H9 (cell line): ENCODE measurements around the gene OR51L1. TPM values are rescaled to one million over a fixed set of nuclear protein-coding genes. Genes with fewer than 3 reads are reported as not detected.

ENCODE experiments used
- DNase-seq: peaks from one replicate; pipeline ENCODE4 v3.0.0-alpha.2; 2017
- H2AFZ ChIP-seq: one replicate; pipeline ENCODE4 v1.6.1; 2013; ENCODE audit warnings: mild to moderate bottlenecking, low read length, control low read depth, moderate library complexity
- H2AK5ac ChIP-seq: 2 replicates; pipeline ENCODE4 v1.6.1; 2013; ENCODE audit warnings: low read length, control low read depth, mixed read lengths; ENCODE audit not compliant: insufficient read length
- H2BK120ac ChIP-seq: one replicate; pipeline ENCODE4 v1.6.1; 2013; ENCODE audit warnings: low read depth, mild to moderate bottlenecking, low read length, control low read depth, inconsistent platforms; ENCODE audit not compliant: poor library complexity, severe bottlenecking
- H2BK12ac ChIP-seq: 2 replicates; pipeline ENCODE4 v1.6.1; 2013; ENCODE audit warnings: low read length, control low read depth, mixed read lengths, low read depth; ENCODE audit not compliant: insufficient read length
- H2BK15ac ChIP-seq: 2 replicates; pipeline ENCODE4 v1.6.1; 2013; ENCODE audit warnings: low read depth, low read length, control low read depth
- H2BK20ac ChIP-seq: one replicate; pipeline ENCODE4 v1.6.1; 2013; ENCODE audit warnings: low read depth, mild to moderate bottlenecking, low read length, control low read depth, inconsistent platforms; ENCODE audit not compliant: poor library complexity, severe bottlenecking
- H2BK5ac ChIP-seq: 2 replicates; pipeline ENCODE4 v1.6.1; 2013; ENCODE audit warnings: low read length, control low read depth, mixed read lengths; ENCODE audit not compliant: insufficient read length
- H3K14ac ChIP-seq: 2 replicates; pipeline ENCODE4 v1.6.1; 2013; ENCODE audit warnings: low read length, control low read depth; ENCODE audit not compliant: insufficient read depth
- H3K18ac ChIP-seq: 2 replicates; pipeline ENCODE4 v1.6.1; 2013; ENCODE audit warnings: low read depth, mild to moderate bottlenecking, mixed read lengths, low read length, control low read depth; ENCODE audit not compliant: insufficient read length
- H3K23ac ChIP-seq: 2 replicates; pipeline ENCODE4 v1.6.1; 2013; ENCODE audit warnings: low read length, control low read depth, mixed read lengths, low read depth; ENCODE audit not compliant: insufficient read length
- H3K23me2 ChIP-seq: 2 replicates; pipeline ENCODE4 v1.6.1; 2013; ENCODE audit warnings: low read depth, mild to moderate bottlenecking, mixed read lengths, low read length, control low read depth; ENCODE audit not compliant: insufficient read length, poor library complexity, severe bottlenecking
- H3K27ac ChIP-seq: 2 replicates; pipeline ENCODE4 v1.5.1; 2013; ENCODE audit warnings: low read length, control low read depth, mixed read lengths, low read depth; ENCODE audit not compliant: insufficient read length
- H3K27me3 ChIP-seq: 2 replicates; pipeline ENCODE4 v1.6.1; 2013; ENCODE audit warnings: low read length, control low read depth, inconsistent platforms; ENCODE audit not compliant: insufficient read depth
- H3K4ac ChIP-seq: 2 replicates; pipeline ENCODE4 v1.6.1; 2013; ENCODE audit warnings: low read depth, mild to moderate bottlenecking, control low read depth, inconsistent platforms, low read length, moderate library complexity
- H3K4me1 ChIP-seq: 2 replicates; pipeline ENCODE4 v1.6.1; 2013; ENCODE audit warnings: low read length, control low read depth, inconsistent platforms; ENCODE audit not compliant: insufficient read depth
- H3K4me2 ChIP-seq: 2 replicates; pipeline ENCODE4 v1.6.1; 2013; ENCODE audit warnings: low read length, control low read depth, mixed read lengths; ENCODE audit not compliant: insufficient read length, insufficient read depth
- H3K56ac ChIP-seq: 2 replicates; pipeline ENCODE4 v1.6.1; 2013; ENCODE audit warnings: low read depth, mild to moderate bottlenecking, mixed read lengths, low read length, control low read depth; ENCODE audit not compliant: insufficient read length
- H3K79me1 ChIP-seq: 2 replicates; pipeline ENCODE4 v1.6.1; 2013; ENCODE audit warnings: low read depth, mild to moderate bottlenecking, moderate library complexity, low read length, control low read depth, inconsistent platforms; ENCODE audit not compliant: insufficient read depth, poor library complexity, severe bottlenecking
- H3K79me2 ChIP-seq: 2 replicates; pipeline ENCODE4 v1.6.1; 2013; ENCODE audit warnings: low read length, control low read depth, inconsistent platforms; ENCODE audit not compliant: insufficient read depth
- H3K9ac ChIP-seq: 2 replicates; pipeline ENCODE4 v1.6.1; 2013; ENCODE audit warnings: low read length, control low read depth, mixed read lengths; ENCODE audit not compliant: insufficient read length; ENCODE audit errors: extremely low read depth
- H3K9me3 ChIP-seq: one replicate; pipeline ENCODE4 v1.6.1; 2013; ENCODE audit warnings: low read depth, low read length, inconsistent platforms; ENCODE audit not compliant: control insufficient read depth
- H3T11ph ChIP-seq: one replicate; pipeline ENCODE4 v1.6.1; 2013; ENCODE audit warnings: mild to moderate bottlenecking, low read length, control low read depth, inconsistent platforms
- H4K20me1 ChIP-seq: one replicate; pipeline ENCODE4 v1.6.1; 2013; ENCODE audit not compliant: control insufficient read depth, insufficient read length, insufficient read depth
- H4K5ac ChIP-seq: 2 replicates; pipeline ENCODE4 v1.6.1; 2013; ENCODE audit warnings: low read depth, mild to moderate bottlenecking, mixed read lengths, low read length, control low read depth; ENCODE audit not compliant: insufficient read length
- H4K8ac ChIP-seq: replicated peaks from 2 replicates; pipeline ENCODE4 v1.6.1; 2013; ENCODE audit warnings: low read length, control low read depth, mixed read lengths, low read depth; ENCODE audit not compliant: insufficient read length
- H4K91ac ChIP-seq: 2 replicates; pipeline ENCODE4 v1.6.1; 2013; ENCODE audit warnings: low read depth, mild to moderate bottlenecking, moderate library complexity, mixed read lengths, low read length, control low read depth; ENCODE audit not compliant: insufficient read length
- H3K27ac Mint-ChIP-seq, 3 experiments: 2 replicates in 2 of 3; 3 replicates in 1 of 3; pipeline ENCODE4 v1.8.0; 2020 to 2021; ENCODE audit warnings: mixed read lengths in 3 of 3, mild to moderate bottlenecking in 1 of 3, moderate library complexity in 1 of 3
- H3K27me3 Mint-ChIP-seq: 2 replicates; pipeline ENCODE4 v1.8.0; 2021; ENCODE audit warnings: low read depth, mild to moderate bottlenecking, moderate library complexity, mixed read lengths
- H3K36me3 Mint-ChIP-seq, 3 experiments: 2 replicates in 2 of 3; 3 replicates in 1 of 3; pipeline ENCODE4 v1.8.0; 2020 to 2021; ENCODE audit warnings: low read depth in 3 of 3, mixed read lengths in 3 of 3; ENCODE audit not compliant: insufficient read depth in 1 of 3
- H3K4me1 Mint-ChIP-seq, 2 experiments: 2 replicates each; pipeline ENCODE4 v1.8.0; 2020; ENCODE audit warnings: mixed read lengths in 2 of 2
- H3K4me3 Mint-ChIP-seq, 2 experiments: 2 replicates in 1 of 2; 3 replicates in 1 of 2; pipeline ENCODE4 v1.8.0; 2020 to 2021; ENCODE audit warnings: mild to moderate bottlenecking in 2 of 2, mixed read lengths in 2 of 2, moderate library complexity in 1 of 2
- H3K9me3 Mint-ChIP-seq, 2 experiments: 2 replicates in 1 of 2; 3 replicates in 1 of 2; pipeline ENCODE4 v1.8.0; 2020; ENCODE audit warnings: mild to moderate bottlenecking in 2 of 2, mixed read lengths in 2 of 2, moderate library complexity in 1 of 2
- WGBS: extraction: QIAGEN DNeasy Blood & Tissue Kit; methylation state at CpG from one replicate; pipeline ENCODE4 v1.1.7; 2013; ENCODE audit warnings: missing lambda C conversion rate, low lambda C conversion rate, mixed read lengths; ENCODE audit not compliant: insufficient read length; ENCODE audit errors: extremely low coverage; 5-methylcytosine and 5-hydroxymethylcytosine counted together
- total RNA-seq: library from RNA; stranded (reverse); gene quantifications from 2 replicates; pipeline ENCODE4 v1.2.1, GENCODE V29; 2021
- TF ChIP-seq, protein P1 (sequence below): fragments of 200-600 bp; sonication (generic); conservative IDR thresholded peaks from 3 replicates; pipeline ENCODE4 v1.8.0; 2021; ENCODE audit warnings: antibody characterized with exemption, mild to moderate bottlenecking

The OR51L1 gene
- total RNA-seq, 1 experiment from 2014 or later, result not detected

DNA sequence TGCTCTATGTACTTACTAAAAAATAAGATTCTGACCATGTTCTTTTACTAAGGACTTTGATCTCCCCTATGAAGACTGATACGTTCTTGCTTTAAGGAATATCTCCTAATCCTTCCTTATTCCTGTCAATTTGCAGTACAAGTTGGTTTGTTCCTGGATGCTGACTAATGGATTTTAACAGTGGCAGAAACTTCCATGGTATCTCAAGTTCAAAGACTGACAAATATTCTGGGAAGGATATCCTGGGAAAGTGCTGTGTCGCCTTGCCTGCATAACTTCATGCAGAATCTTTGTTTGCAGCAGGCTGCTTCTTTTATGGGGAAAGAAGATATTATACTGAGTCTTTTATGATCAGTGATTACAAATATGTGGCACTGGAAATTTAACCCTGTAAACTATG lies 43.3 kb downstream of the OR51L1 start:
- H3K9ac ChIP-seq, result no peak overlapping the region
- TF ChIP-seq, protein P1, sequence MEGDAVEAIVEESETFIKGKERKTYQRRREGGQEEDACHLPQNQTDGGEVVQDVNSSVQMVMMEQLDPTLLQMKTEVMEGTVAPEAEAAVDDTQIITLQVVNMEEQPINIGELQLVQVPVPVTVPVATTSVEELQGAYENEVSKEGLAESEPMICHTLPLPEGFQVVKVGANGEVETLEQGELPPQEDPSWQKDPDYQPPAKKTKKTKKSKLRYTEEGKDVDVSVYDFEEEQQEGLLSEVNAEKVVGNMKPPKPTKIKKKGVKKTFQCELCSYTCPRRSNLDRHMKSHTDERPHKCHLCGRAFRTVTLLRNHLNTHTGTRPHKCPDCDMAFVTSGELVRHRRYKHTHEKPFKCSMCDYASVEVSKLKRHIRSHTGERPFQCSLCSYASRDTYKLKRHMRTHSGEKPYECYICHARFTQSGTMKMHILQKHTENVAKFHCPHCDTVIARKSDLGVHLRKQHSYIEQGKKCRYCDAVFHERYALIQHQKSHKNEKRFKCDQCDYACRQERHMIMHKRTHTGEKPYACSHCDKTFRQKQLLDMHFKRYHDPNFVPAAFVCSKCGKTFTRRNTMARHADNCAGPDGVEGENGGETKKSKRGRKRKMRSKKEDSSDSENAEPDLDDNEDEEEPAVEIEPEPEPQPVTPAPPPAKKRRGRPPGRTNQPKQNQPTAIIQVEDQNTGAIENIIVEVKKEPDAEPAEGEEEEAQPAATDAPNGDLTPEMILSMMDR, result no peak
- no peak overlapping the region for H2AFZ ChIP-seq
- H3K56ac ChIP-seq, result no peak overlapping the region
- H3T11ph ChIP-seq, result no peak overlapping the region
- no peak overlapping the region for H4K91ac ChIP-seq
- Mint-ChIP-seq H3K27me3 (no peaks in the 10 kb centered on the region), H3K4me3 (no peak overlapping the region), H3K9me3 (no peaks in the 10 kb centered on the region; a peak in 1 of 5 replicates), H3K27ac (no peak overlapping the region), H3K4me1 (no peaks in the 10 kb centered on the region), H3K36me3 (no peaks in the 10 kb centered on the region)
- no peak overlapping the region for H3K18ac ChIP-seq
- H3K23me2 ChIP-seq, result no peaks in the 10 kb centered on the region
- H3K23ac ChIP-seq, result no peak overlapping the region
- no peak overlapping the region for H4K5ac ChIP-seq
- H2BK20ac ChIP-seq, result no peak overlapping the region
- H3K79me1 ChIP-seq, result no peaks in the 10 kb centered on the region
- no peak overlapping the region for H2BK120ac ChIP-seq
- H2BK5ac ChIP-seq, result no peak overlapping the region
- H3K14ac ChIP-seq, result no peak overlapping the region
- no CpG with 5 or more reads among the region's 2 CpGs for WGBS
- no peak overlapping the region for H3K27ac ChIP-seq
- H4K8ac ChIP-seq, result no peak overlapping the region
- no peak overlapping the region for H3K4me2 ChIP-seq
- DNase-seq, result no peak
- no peaks in the 10 kb centered on the region for H3K27me3 ChIP-seq
- H3K79me2 ChIP-seq, result no peaks in the 10 kb centered on the region
- H3K4ac ChIP-seq, result no peak overlapping the region
- no peak overlapping the region for H2BK12ac ChIP-seq
- H3K4me1 ChIP-seq, result no peaks in the 10 kb centered on the region
- H2BK15ac ChIP-seq, result no peak overlapping the region
- no peak overlapping the region for H2AK5ac ChIP-seq
- H3K9me3 ChIP-seq, result no peaks in the 10 kb centered on the region
- H4K20me1 ChIP-seq, result no peaks in the 10 kb centered on the region
